GM21619 (cell line): ENCODE measurements around the gene RENBP.

ENCODE experiments used
- ATAC-seq: cut with Tn5 transposase; IDR thresholded peaks from one replicate; pipeline ENCODE4 v1.9.1; 2021; ENCODE audit not compliant: unreplicated experiment

RENBP gene

DNA sequence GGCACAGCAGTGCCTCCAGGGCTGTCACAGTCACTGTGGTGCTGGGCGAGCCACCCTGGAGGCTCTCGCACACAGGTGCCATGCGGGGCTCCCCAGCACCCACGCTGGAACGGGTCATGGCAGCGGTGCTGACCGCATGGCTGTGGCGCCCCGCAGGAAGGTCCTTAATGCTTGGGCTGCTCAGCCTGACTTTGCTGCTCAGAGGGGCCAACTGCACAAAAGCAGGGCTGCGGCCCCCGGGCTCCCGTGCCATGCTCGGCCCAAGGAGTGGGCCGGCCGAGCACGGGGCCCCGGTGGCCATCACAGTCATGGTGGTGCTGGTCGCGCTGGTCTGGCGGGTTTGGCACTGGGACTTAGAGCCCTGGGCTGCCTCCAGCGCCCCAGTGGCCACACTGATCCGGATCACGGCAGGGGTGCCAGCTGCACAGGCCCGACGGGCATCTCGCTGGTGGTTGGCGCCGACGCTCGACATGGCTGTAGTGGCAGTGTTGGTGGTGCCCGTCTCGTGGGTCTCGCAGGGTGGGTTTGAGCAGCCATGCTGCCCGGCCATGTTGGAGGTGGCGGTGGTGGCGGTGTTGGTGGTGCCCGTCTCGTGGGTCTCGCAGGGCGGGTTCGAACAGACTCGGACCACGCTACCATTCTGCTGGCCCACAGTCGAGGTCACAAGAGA is 10.2 kb upstream of the RENBP start:
- no peak for ATAC-seq

DNA sequence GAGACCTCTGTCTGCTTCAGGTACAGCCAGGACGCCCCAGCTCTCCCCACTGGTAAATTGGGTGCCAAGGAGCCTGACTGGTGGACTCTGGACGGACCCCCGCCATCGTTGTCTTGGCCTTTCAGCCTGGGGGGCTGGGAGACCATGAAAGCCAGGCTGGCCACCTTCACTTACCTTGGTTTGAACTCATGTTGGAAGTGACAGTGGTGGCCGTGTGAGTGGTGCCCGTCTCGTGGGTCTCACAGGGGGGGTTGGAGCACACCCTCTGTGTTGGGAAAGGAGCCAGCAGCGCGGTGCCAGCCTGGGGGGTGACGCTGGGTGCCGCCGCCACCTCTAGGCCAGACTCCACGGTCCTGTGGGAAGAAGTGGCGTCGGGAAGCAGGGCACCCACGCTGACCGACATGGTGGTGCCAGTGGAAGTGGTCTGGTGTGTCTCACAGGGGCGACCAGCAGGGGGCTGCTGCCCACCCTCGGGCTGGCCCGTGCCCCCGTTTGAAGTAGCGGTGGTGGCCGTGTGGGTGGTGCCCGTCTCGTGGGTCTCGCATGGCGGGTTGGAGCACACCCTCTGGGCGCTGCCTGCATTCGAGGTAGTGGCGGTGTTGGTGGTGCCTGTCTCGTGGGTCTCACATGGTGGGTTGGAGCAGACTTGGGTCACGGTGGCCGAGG is 9.6 kb upstream of the RENBP start:
- no peak for ATAC-seq

DNA sequence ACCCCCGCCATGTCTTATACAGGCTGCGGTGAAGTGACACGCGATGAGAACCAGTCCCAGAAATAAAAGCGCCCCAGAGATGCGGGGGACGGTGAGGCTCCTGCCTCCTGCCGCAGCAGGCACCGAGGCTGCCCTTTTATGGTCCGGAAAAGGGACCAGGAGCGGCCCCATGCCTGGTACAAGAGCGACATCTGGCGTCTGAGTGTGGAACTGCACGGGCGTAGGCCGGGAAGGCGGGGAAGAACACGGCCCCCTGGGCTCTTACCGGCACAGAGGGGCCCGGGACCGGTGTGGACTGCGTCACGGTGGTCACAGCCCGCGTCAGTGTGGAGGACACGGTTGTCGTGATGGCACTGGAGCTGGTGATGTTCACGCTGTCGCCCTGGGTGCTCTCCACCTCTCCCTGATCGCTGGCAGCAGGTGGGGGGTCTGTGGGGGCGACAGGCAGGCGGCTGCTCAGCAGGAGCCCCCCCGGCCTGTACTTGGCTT is 8.9 kb upstream of the RENBP start:
- peak; percentile 51 for ATAC-seq

DNA sequence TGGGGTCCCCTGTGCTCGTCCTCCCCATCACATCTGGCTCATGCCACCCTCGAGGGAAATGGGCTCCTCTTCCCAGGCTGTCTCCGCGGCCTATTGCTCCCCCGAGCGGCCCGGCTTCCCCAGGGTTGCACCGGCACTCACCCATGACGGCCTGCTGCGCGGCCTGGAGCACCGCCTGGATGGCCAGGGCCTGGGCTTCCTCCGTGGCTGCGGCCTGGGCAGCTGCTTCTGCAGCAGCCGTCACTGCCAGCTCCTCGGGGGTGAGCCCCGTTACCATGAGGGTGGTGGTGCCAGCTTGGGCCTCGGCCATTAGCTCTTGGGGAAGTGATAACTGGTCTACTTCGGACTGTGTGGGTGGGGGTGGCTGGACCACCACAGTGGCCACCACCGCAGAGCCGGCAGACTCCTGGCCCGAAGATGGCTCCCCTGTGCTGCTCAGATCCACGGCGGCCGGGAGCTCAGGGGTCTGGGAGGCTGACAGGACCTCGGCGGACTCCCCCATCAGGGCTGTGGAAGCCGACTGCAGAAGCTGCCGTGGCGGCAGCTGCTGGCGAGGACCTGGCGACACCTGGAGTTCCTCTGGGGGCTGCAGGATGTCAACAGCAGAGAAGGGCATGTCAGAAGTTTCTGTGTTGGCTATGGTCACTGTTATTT is 8.1 kb upstream of the RENBP start:
- no peak for ATAC-seq

DNA sequence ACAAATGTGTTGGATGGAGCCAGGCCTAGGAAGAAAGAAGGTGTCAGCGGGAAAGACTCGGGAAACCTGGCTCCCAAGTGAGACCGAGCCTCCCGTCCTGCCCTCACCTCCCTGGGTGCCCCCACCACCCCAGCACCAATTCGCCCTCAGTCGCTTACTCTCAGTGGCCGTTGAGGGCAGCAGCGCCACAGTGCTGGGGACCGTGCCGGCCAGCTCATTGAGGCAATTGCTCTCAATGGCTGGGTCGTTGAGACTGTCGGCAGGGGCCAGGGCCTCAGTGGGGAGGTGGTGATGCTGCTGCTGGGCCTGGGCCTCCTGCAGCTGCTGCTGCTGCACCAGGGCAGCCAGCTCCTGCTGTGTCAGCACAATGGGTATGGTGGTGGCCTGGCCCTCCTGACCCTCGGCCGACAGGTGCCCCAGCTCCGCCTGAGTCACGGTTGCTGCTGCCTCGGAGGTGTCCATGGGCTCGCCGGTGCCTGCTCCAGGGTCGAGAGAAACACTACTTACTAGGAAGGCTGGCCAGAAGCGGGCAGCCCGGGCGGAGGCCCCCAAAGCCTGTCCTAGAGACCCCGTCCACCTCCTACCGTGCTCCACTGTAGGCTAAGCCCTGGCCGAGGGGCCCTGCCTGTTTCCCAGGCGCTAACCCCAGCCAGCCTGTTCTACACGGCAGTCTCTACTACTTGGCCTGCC is 7.4 kb upstream of the RENBP start:
- ATAC-seq: no peak

DNA sequence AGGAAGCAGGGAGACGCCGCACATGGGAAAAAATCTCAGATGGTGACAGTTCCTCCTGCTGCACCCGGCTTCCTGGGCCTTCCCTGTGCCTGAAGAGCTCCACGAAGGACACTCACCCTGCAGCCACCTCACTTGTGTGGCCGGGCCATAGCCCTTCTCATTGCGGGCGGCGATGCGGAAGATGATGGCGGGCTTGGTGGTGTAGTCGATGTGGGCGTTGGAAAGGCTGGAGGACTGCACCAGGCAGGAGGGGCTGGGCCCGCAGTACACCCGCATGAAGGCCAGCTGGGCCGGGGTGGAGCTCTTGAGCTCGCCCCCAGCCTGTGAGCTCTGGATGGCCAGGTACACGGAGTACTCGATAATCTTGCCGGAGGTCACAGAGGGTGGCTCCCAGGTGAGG is 5.7 kb upstream of the RENBP start:
- no peak for ATAC-seq

DNA sequence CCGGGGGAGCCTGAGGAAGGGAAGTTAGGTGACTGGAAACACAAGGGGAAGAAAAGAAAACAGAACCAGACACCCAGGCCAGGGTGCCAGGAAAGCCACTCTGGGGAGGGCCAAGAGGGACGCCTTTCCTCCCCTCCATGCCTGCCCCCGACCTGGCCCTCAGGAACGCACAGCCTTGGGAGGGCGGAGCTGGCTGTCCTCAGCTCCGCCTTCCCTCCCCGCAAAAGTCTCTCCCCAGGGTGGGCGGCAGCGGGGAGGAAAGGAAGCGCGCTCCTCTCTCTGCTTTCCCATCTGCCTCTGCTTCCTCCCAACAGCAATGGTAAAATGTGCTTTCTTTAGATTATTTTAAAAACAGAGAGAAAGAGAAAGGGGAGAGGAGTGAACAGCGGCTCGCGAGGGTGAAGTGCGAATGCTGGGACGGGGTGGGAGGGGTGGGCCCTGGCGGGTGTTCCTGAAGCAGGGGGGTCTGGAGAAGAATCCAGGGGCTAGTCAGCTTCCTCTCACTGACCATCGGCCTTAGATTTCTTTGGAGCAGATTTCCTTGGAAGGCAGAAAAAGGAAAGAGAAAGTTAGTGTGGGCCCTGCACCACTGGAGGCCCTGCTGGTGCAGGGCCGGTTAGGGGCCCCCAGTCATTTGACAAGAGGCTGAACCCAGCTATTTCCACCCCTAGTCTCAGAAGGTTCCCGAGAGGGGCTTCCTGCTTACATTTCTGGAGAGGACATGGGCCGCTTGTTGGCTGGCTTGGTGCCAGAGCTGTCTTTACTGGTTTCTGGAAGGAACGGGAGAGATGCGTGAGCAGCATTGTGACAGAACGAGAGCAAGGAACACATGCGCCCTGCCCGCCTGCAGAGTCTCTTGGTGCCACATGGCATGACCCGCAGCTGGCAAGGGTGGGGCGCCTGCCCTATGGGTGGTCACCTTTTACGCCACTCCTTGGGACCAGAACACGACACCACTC is 4.7 kb upstream of the RENBP start:
- ATAC-seq: no peak

DNA sequence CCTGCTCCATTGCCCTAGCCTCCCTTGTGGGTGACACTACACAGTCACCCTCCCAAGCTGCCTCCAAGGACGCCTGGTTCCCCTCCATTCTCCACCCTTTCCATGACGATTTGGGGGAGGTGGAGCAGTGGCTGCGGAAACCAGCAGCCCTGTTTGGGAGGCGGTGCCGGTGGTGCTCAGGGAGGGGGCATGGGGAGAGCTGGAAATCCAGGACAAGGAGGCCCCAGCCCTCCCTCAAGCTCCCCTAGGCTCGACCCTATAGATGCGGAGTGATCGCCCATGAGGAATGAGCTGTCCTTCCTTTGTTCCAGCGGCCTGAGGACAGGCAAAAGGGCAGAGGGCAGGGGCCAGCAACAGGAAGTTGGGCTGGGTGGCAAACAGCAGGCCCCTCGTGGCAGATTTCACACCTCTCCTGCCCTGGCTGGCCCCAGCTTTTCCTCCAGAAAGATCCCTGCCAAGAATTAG is 3.6 kb upstream of the RENBP start:
- no peak for ATAC-seq

DNA sequence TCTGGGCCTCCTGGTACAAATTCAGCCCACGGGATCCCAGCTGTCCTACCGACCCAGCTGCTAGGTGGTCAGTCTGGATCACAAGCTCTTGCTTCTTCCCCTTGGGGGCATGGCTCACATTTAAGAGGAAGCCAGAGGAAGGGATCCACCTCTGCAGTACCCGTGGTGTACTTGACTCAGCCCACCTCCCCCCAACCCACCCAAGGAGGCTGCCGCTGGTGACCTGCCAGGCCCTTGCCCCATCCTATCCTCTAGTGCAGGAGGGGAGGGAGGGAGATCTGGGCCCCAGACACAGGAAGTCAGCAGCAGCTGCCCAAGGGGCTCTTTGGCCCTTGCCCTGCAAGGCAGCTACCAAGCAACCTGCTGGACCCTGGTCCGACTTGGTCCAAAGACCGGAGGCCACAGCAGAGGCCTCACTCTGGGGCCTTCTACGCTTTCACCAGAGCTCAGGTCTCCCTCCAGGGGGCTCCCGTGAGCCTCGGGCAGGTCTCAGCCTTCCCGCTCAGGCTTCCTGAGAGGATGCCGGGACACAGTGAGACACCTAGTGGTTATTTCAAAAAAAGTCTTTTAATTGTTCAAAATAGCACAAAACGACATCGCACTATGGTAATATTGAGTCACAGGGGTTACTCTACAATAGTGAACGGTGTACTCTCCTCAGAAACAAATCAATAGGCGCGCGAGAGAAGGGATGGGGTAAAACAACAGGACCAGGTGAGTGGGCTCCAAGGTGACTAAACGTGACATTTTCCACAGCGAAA is 2.7 kb upstream of the RENBP start:
- peak; percentile 86 for ATAC-seq

DNA sequence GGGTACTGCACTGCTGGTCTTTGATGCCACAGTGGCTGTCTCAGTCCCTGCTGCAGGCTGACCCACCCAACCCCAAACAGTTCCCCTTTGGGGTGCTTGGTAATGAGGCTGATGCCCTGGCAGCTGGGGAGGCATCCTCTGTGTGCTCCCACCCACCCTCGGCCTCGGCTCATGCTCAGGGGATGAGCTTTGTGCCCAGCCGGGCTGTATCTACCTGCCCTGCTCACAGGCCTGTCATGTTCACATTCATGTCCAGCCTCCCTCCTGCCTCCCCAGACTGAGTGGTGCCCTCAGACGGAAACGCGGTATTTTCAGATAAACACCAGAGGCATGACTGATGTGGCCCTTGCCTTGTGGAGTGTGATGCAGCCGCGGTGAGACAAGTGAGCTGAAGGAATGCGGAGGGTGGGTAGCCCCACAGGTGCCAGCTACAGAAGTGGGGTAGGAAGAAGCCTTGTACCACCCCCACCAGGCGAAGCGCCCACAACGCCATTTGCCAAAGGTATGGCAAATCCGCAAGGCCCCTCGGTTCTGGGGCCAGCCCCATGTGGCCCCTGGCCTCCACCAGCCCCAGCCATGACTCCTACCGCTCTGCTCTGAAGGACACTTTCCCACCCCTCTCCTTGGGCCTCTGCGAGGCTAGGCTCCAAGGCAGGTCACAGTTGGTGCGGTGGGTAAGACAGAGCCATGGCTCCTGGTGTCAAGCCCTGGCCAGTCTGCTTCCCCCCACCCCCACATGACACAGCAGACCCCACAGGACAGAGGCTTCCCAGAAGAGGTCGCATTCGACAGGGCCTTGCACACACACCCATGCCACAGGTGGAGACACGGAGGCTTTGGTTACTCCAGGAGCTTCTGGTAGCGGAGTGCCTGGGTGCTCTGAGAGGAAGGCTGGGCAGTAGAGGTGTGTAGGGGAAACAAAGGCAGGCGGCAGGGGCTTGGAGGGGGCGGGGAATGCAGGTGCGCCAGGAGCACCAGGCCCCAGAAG is 1.8 kb upstream of the RENBP start:
- no peak for ATAC-seq

DNA sequence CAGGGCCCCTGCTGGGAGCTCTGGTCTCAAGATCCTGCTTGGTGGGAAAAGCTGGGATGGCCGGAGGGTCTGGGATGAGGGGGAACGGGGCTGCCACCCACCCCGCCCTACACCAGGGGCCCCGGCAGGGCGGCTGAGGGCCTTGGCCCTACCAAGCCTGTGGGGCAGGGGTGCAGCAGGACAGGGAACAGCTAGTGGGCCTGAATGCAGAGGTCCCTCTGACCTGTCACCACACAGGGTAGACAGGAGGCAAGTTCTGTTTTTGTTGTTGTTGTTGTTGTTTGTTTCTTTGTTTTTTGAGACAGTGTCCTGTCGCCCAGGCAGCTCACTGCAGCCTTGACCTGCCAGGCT is 332 bp upstream of the RENBP start:
- ATAC-seq: no peak

DNA sequence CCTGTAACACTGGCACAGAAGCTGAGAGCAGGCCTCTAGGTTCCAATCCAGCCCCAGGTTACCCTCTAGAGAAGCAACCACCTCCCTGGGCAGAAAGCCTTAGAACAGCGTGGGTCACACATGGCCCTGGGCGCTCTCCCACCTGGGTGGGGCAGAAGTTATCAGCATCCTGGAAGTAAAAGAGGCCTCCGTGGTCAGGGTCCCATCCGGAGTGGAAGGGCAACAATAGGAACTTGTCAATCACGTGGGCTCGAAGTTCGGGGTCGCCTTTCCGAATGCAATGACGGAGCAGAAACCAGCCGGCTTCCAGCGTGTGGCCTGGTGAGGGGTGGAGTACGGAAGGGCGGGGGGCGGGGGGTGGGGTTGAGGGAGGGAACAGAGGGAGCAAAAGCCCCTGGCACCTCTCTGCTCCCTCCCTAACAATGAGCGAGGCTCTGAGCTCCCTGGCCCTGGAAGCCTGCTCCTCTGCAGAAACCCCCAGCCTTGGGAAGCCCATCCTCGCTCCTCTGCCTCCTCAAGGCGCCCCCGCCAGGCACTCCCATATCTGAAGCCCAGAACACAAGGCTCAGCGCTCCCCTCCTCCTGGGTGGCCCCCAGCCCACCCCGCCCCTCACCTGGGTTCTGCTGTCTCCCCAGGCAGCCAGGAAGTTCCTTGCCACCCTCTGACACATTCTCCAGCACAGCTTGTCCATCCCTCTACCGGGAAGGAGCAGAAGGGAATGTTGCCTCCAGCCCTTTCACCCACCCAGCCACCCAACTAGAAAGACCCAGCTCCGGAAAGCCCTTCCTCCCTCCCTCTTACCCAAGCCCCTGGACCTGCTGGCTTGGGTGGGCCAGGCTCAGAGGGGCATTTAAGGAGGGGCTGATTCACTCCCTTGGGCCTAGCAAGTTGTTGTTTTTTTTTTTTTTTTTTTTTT is 2.8 kb downstream of the RENBP start:
- ATAC-seq: no peak

DNA sequence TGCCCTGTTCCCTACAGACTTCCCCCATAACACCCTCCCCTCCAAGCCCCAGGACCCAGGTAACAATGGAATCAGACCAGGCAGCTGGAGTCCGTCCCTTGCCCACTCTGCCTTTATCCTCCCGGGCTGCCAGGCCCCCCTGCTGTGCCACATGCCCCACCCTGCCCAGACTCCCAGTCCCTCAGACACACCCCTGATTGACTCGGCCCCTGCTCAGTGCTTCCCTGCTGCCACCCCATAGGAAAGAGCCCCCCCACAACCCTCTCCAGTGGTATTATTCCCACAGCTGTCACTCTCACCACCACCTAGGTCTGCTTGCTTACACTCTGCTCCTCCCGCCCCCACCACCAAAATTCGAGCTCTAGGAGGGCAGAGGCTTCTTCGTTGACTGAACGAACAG is 4.9 kb downstream of the RENBP start:
- ATAC-seq: no peak

DNA sequence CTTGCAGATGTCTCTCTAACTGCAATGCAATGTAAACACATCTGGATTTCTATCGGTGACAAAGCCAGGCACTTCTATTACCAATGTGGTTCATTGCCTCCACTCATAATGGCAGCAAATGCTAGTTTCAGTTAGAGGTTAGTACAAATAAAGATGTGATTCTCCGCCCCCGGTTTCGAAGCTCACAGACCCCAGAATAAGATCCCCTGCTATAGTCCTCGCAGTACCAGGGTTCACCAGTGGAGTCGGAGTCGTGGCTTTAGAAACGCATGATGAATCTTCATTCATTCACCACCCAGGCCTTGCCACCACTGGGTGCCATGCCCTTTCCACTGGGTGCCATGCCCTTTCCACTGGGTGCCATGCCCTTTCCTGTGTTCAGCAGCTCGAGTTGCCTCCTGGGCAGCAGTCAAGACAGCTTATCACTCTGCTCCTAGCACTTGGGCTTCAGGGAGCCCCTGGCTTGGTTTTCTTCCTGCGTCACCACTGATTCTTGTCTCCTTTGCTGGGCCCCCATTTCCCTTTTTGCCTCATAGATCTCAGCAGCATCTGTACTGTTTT is 6.1 kb downstream of the RENBP start:
- ATAC-seq: no peak

DNA sequence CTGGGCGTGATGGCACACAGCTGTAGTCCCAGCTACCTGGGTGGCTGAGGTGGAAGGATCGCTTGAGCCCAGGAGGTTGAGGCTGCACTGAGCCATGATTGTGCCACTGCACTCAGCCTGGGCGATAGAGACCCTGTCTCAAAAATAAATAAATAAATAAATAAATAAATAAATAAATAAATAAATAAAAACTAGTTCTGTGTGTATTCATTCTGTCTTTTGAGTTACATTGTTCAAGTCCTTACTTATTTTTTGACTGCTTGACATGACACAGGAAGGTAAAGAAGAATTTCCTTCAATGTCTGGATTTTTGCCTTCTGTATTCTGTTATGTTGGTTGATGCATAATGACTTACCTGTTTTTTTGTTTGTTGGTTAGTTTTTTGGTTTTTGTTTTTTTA is 7.4 kb downstream of the RENBP start:
- ATAC-seq: no peak

DNA sequence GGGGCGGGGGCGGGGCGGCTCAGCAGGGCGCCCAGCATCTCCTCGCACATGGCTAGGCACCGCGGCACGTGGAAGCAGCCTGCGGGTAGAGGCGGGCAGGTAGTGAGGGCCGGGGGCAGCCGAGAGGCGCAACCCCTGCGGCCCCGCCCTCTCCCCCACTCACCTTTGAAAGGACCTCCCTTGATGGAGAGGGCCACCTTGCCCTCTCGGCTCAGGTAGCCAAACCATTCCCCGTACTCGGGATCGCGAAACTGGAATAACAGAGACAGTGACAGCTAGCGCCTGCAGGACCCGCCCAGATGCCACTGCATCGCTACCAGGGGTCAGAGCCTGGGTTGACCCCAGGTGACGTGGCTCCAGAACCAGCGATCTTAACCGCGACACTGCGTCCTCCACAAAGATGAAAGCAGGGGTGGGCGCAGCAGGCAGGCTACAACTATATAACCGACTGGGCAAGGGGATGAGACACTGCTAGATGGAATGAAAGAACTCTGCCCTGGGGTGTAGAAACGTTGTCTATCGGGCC is 9.1 kb downstream of the RENBP start:
- peak; percentile 20 for ATAC-seq

DNA sequence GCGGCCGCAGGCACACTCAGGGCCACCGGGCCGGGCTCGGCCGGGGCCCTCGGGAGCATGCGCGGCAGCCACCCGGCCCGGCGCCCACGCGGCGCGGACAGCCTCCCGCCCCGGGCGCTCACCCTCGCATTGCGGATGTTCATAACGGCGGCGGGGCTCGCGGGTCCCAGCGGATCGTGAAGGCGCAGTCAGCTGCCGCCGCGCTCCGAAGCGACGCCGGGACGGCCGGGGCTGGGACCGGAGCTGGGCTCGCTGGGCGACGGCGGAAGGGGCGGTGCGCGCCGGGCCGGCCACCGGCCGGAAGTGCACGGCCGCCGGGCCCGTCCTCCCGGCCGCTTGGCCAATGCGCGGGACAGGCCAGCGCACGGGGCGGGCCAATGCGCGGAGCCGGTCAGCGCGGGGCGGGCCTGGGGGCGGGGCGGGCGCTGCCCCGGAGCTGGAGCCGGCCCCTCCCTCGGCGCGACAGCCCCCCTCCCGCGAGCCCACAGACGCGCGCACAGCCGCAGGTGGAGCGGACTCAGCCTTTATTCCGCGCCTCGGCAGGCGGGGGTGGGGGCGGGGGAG is 9.6 kb downstream of the RENBP start, which contains the start of gene NAA10:
Gene NAA10 (minus strand): TSS at position 276 of the 564 bp plus-strand sequence. CDS start 133 bp downstream, at position 143.
- ATAC-seq: peak; percentile 90
